Progenitor cell of endocrine pancreas (in vitro differentiated cells): ENCODE data around the gene KCNMB2. TPM values are rescaled to one million over a fixed set of nuclear protein-coding genes. Genes with fewer than 3 reads are reported as not detected.

Source experiments
- DNase-seq: peaks from one replicate; pipeline ENCODE4 v3.0.0; 2021; ENCODE audit warnings: low spot score; ENCODE audit not compliant: unreplicated experiment
- H3K27ac Mint-ChIP-seq: 2 replicates; pipeline ENCODE4 v1.8.0; 2021; ENCODE audit warnings: mild to moderate bottlenecking, moderate library complexity, mixed read lengths
- H3K27me3 Mint-ChIP-seq: 2 replicates; pipeline ENCODE4 v1.8.0; 2021; ENCODE audit warnings: mixed read lengths
- H3K36me3 Mint-ChIP-seq: 2 replicates; pipeline ENCODE4 v1.8.0; 2022; ENCODE audit warnings: mixed read lengths; ENCODE audit not compliant: insufficient read depth
- H3K4me1 Mint-ChIP-seq: 2 replicates; pipeline ENCODE4 v1.8.0; 2021; ENCODE audit warnings: low read depth, mixed read lengths
- H3K4me3 Mint-ChIP-seq: 2 replicates; pipeline ENCODE4 v1.8.0; 2021; ENCODE audit warnings: low read depth, mild to moderate bottlenecking, moderate library complexity, mixed read lengths
- H3K9me3 Mint-ChIP-seq: 2 replicates; pipeline ENCODE4 v1.8.0; 2021; ENCODE audit warnings: low read depth, mixed read lengths
- CTCF ChIP-seq: fragments of 200-600 bp; sonication (generic); IDR thresholded peaks from one replicate; pipeline ENCODE4 v1.5.0; 2021; ENCODE audit warnings: antibody characterized with exemption, mild to moderate bottlenecking; ENCODE audit not compliant: unreplicated experiment
- total RNA-seq: library from RNA; stranded (reverse); gene quantifications from 2 replicates; pipeline ENCODE4 v1.2.1, GENCODE V29; 2021

Gene KCNMB2
- total RNA-seq, 1 donor from 2014 or later = not detected

- H3K4me3 Mint-ChIP-seq = no peak overlapping the region
- no peak for TF ChIP-seq CTCF
- H3K4me1 Mint-ChIP-seq = no peaks in the 10 kb centered on the region
- no peaks in the 10 kb centered on the region for H3K27me3 Mint-ChIP-seq
- H3K36me3 Mint-ChIP-seq = no peaks in the 10 kb centered on the region
- H3K9me3 Mint-ChIP-seq = no peaks in the 10 kb centered on the region
- no peak overlapping the region for H3K27ac Mint-ChIP-seq
- DNase-seq = no peak
These were observed 32.0 kb downstream of the KCNMB2 start for GRCh38 chr3:178568155-178568731.

GRCh38 chr3:178568911-178569310 is 32.7 kb downstream of the KCNMB2 start:
- H3K4me1 Mint-ChIP-seq = no peaks in the 10 kb centered on the region
- no peak for TF ChIP-seq CTCF
- H3K27ac Mint-ChIP-seq = no peak overlapping the region
- H3K4me3 Mint-ChIP-seq = no peak overlapping the region
- no peaks in the 10 kb centered on the region for H3K27me3 Mint-ChIP-seq
- H3K36me3 Mint-ChIP-seq = no peaks in the 10 kb centered on the region
- no peak for DNase-seq
- H3K9me3 Mint-ChIP-seq = no peaks in the 10 kb centered on the region

GRCh38 chr3:178569826-178570225 is 33.6 kb downstream of the KCNMB2 start:
- no peak overlapping the region for H3K4me3 Mint-ChIP-seq
- no peaks in the 10 kb centered on the region for H3K36me3 Mint-ChIP-seq
- H3K9me3 Mint-ChIP-seq = no peaks in the 10 kb centered on the region
- no peak overlapping the region for H3K27ac Mint-ChIP-seq
- no peak for DNase-seq
- no peaks in the 10 kb centered on the region for H3K27me3 Mint-ChIP-seq
- TF ChIP-seq CTCF = no peak
- H3K4me1 Mint-ChIP-seq = no peaks in the 10 kb centered on the region

- no peak for DNase-seq
- no peak overlapping the region for H3K27ac Mint-ChIP-seq
These were observed 47.8 kb downstream of the KCNMB2 start for GRCh38 chr3:178583963-178584575.

More at GRCh38 chr3:178583963-178584575, 47.8 kb downstream of the KCNMB2 start:
- Mint-ChIP-seq H3K4me1 (peaks cover 5% of the 10 kb centered on the region), H3K27me3 (no peaks in the 10 kb centered on the region), H3K36me3 (no peaks in the 10 kb centered on the region), H3K9me3 (peaks cover 13% of the 10 kb centered on the region), H3K4me3 (no peak overlapping the region)
- no peak for TF ChIP-seq CTCF
